ENCODE results near the gene CCDC127. TPM values are rescaled to one million over a fixed set of nuclear protein-coding genes. Genes with fewer than 3 reads are reported as not detected.
A peak's percentile ranks its signal among the peaks of the same experiment; 100 is the strongest.
"Not testable (repeated sequence)": the region's sequence is repeated elsewhere in the genome, so short reads cannot be mapped to it uniquely, and the experiment has no call there.

CCDC127 gene
- total RNA-seq = 4.8 TPM

- DNase-seq = peak; percentile 96
These were observed at the start of gene CCDC127, which contains the start of gene SDHA for GRCh38 chr5:217494-218456. Gene CCDC127 (minus strand): TSS chr5:218153. CDS start chr5:216849, 1,304 bp downstream. Gene SDHA (plus strand): TSS chr5:218320. CDS start chr5:218356, 36 bp downstream.

- DNase-seq = no peak
These were observed 49.8 kb upstream of the CCDC127 start for GRCh38 chr5:267716-268115.

- not testable (repeated sequence) for DNase-seq
These were observed 48.5 kb upstream of the CCDC127 start for GRCh38 chr5:266311-267026.

- no peak for DNase-seq
These were observed 46.4 kb upstream of the CCDC127 start for GRCh38 chr5:264338-264737.

GRCh38 chr5:263275-263974 is 45.5 kb upstream of the CCDC127 start:
- not testable (repeated sequence) for DNase-seq

- DNase-seq = no peak
These were observed 39.2 kb upstream of the CCDC127 start for GRCh38 chr5:257148-257547.

- DNase-seq = not testable (repeated sequence)
These were observed 38.4 kb upstream of the CCDC127 start for GRCh38 chr5:256347-256746.

- DNase-seq = not testable (repeated sequence)
These were observed 37.2 kb upstream of the CCDC127 start for GRCh38 chr5:255116-255515.

- DNase-seq = not testable (repeated sequence)
These were observed 36.4 kb upstream of the CCDC127 start for GRCh38 chr5:254322-254721.

GRCh38 chr5:252546-252945 is 34.6 kb upstream of the CCDC127 start:
- DNase-seq = no peak

- not testable (repeated sequence) for DNase-seq
These were observed 34.0 kb upstream of the CCDC127 start for GRCh38 chr5:251975-252374.

GRCh38 chr5:251538-251937 is 33.6 kb upstream of the CCDC127 start:
- DNase-seq = not testable (repeated sequence)

GRCh38 chr5:251016-251415 is 33.1 kb upstream of the CCDC127 start:
- DNase-seq = not testable (repeated sequence)

- DNase-seq = not testable (repeated sequence)
These were observed 32.4 kb upstream of the CCDC127 start for GRCh38 chr5:250396-250795.

- not testable (repeated sequence) for DNase-seq
These were observed 27.8 kb upstream of the CCDC127 start for GRCh38 chr5:245717-246116.

GRCh38 chr5:243683-244367 is 25.9 kb upstream of the CCDC127 start:
- DNase-seq = not testable (repeated sequence)

GRCh38 chr5:241045-241669 is 23.2 kb upstream of the CCDC127 start:
- not testable (repeated sequence) for DNase-seq

- not testable (repeated sequence) for DNase-seq
These were observed 22.6 kb upstream of the CCDC127 start for GRCh38 chr5:240550-240949.

GRCh38 chr5:237931-238330 is 20.0 kb upstream of the CCDC127 start:
- DNase-seq = not testable (repeated sequence)

GRCh38 chr5:235527-235926 is 17.6 kb upstream of the CCDC127 start:
- DNase-seq = not testable (repeated sequence)

- no peak for DNase-seq
These were observed 16.5 kb upstream of the CCDC127 start for GRCh38 chr5:234450-234849.

Data from skin of body (tissue), 2 donors.